Osteocyte (in vitro differentiated cells): ENCODE measurements around the gene STK25. TPM values are rescaled to one million over a fixed set of nuclear protein-coding genes. Genes with fewer than 3 reads are reported as not detected.

Source experiments
- DNase-seq: peaks from one replicate; pipeline ENCODE4 v3.0.0; 2021; ENCODE audit warnings: mixed read lengths; ENCODE audit not compliant: unreplicated experiment; ENCODE audit errors: extremely low spot score
- H3K27ac Mint-ChIP-seq: one replicate; pipeline ENCODE4 v1.8.0; 2021; ENCODE audit warnings: mild to moderate bottlenecking, mixed read lengths; ENCODE audit not compliant: unreplicated experiment
- H3K27me3 Mint-ChIP-seq: one replicate; pipeline ENCODE4 v1.8.0; 2021; ENCODE audit warnings: mixed read lengths; ENCODE audit not compliant: unreplicated experiment
- H3K36me3 Mint-ChIP-seq: one replicate; pipeline ENCODE4 v1.8.0; 2021; ENCODE audit warnings: mixed read lengths; ENCODE audit not compliant: unreplicated experiment
- H3K4me1 Mint-ChIP-seq: one replicate; pipeline ENCODE4 v1.8.0; 2021; ENCODE audit warnings: mixed read lengths; ENCODE audit not compliant: unreplicated experiment
- H3K4me3 Mint-ChIP-seq: one replicate; pipeline ENCODE4 v1.8.0; 2021; ENCODE audit warnings: mild to moderate bottlenecking, moderate library complexity, mixed read lengths; ENCODE audit not compliant: unreplicated experiment
- H3K9me3 Mint-ChIP-seq: one replicate; pipeline ENCODE4 v1.8.0; 2021; ENCODE audit warnings: mixed read lengths; ENCODE audit not compliant: unreplicated experiment
- CTCF ChIP-seq: fragments of 200-600 bp; sonication (generic); IDR thresholded peaks from 2 replicates; pipeline ENCODE4 v1.5.0; 2021; ENCODE audit warnings: antibody characterized with exemption, mild to moderate bottlenecking, moderate library complexity
- total RNA-seq: library from RNA; stranded (reverse); gene quantifications from 2 replicates; pipeline ENCODE4 v1.2.1, GENCODE V29; 2021

Gene STK25
- total RNA-seq, 1 donor from 2014 or later: 206 TPM

- no peak overlapping the region for H3K4me3 Mint-ChIP-seq
- H3K36me3 Mint-ChIP-seq: peaks cover 2% of the 10 kb centered on the region
- no peak for DNase-seq
- H3K4me1 Mint-ChIP-seq: no peaks in the 10 kb centered on the region
- H3K27ac Mint-ChIP-seq: no peak overlapping the region
- H3K9me3 Mint-ChIP-seq: no peaks in the 10 kb centered on the region
- TF ChIP-seq CTCF: no peak
- no peaks in the 10 kb centered on the region for H3K27me3 Mint-ChIP-seq
These were observed 14.1 kb upstream of the STK25 start for GRCh38 chr2:241522477-241522876.

GRCh38 chr2:241519669-241520068 lies 11.3 kb upstream of the STK25 start:
- Mint-ChIP-seq H3K27me3 (no peaks in the 10 kb centered on the region), H3K27ac (no peak overlapping the region), H3K36me3 (no peaks in the 10 kb centered on the region), H3K9me3 (no peaks in the 10 kb centered on the region), H3K4me3 (no peak overlapping the region), H3K4me1 (peaks cover 8% of the 10 kb centered on the region)
- no peak for TF ChIP-seq CTCF
- DNase-seq: no peak

GRCh38 chr2:241517297-241517696 lies 8.9 kb upstream of the STK25 start:
- no peaks in the 10 kb centered on the region for H3K27me3 Mint-ChIP-seq
- H3K36me3 Mint-ChIP-seq: no peaks in the 10 kb centered on the region
- H3K27ac Mint-ChIP-seq: no peak overlapping the region
- no peak for TF ChIP-seq CTCF
- H3K4me1 Mint-ChIP-seq: peaks cover 8% of the 10 kb centered on the region
- no peaks in the 10 kb centered on the region for H3K9me3 Mint-ChIP-seq
- H3K4me3 Mint-ChIP-seq: no peak overlapping the region
- no peak for DNase-seq

- no peaks in the 10 kb centered on the region for H3K9me3 Mint-ChIP-seq
- H3K4me3 Mint-ChIP-seq: no peak overlapping the region
- no peaks in the 10 kb centered on the region for H3K27me3 Mint-ChIP-seq
- TF ChIP-seq CTCF: no peak
- H3K27ac Mint-ChIP-seq: no peak overlapping the region
- H3K4me1 Mint-ChIP-seq: peaks cover 8% of the 10 kb centered on the region
- no peak for DNase-seq
- no peaks in the 10 kb centered on the region for H3K36me3 Mint-ChIP-seq
These were observed 8.2 kb upstream of the STK25 start for GRCh38 chr2:241516520-241516965.

- no peaks in the 10 kb centered on the region for H3K9me3 Mint-ChIP-seq
- H3K36me3 Mint-ChIP-seq: peaks cover 6% of the 10 kb centered on the region
- peaks cover 8% of the 10 kb centered on the region for H3K4me1 Mint-ChIP-seq
- DNase-seq: no peak
- no peak for TF ChIP-seq CTCF
- no peaks in the 10 kb centered on the region for H3K27me3 Mint-ChIP-seq
- H3K27ac Mint-ChIP-seq: peak overlapping the region; percentile 51
- H3K4me3 Mint-ChIP-seq: no peak overlapping the region
These were observed 6.8 kb upstream of the STK25 start for GRCh38 chr2:241514986-241515737.
